ENCODE data around the gene HAGH. TPM values are rescaled to one million over a fixed set of nuclear protein-coding genes. Genes with fewer than 3 reads are reported as not detected.

Gene HAGH
- total RNA-seq, 2 donors from 2014 or later, result 36.1 to 48.2 TPM

GRCh38 chr16:1779234-1779701 is 47.4 kb downstream of the HAGH start:
- DNase-seq (ENCODE audit: low spot score), result no peak
- intact Hi-C loops (cut with DNase I), result no loop called here

- intact Hi-C loops (cut with DNase I), result no loop called here
- DNase-seq (ENCODE audit: low spot score), result no peak
Measured at GRCh38 chr16:1778200-1779179, 48.1 kb downstream of the HAGH start.

DNA sequence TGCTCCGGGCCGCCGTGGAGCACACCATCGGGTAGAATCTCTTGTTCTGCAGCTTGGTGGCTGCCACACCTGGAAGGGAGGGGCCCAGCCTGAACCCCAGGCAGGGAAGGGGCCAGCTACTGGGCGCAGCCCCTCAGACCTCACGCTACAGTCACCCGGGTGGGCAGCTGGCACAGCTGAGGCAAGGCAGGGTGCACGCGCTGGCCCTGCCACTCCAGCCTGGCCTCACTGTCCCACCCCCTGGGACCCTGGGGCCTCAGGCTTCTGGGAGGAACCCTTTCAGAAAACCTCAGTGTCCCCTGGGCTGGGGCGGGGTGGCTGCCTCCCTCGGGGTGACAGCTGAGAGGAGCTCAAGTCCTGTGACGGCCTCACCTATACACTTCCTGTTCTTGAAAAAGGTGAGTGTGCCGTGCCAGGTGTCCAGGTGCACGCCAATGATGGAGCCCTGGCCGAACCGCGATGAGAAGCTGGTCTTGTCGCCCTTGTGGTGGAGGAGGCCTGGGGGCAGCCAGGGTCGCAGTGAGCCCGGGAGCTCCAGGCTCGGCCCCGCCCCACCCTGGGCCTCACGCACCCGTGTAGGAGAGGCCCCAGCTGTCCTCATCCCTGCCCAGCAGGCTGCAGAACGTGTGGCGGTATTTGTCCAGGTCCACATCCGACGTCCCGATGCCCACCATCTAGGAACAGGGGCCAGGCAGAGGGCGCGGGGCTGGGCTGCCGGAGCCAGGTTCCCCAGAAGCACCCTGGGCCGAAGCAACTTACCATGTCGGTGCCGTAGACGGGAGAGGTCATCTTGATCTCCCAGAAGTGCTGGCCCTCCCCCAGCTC is 49.0 kb downstream of the HAGH start:
- intact Hi-C loops (cut with DNase I), result no loop called here
- no peak for DNase-seq (ENCODE audit: low spot score)

DNA sequence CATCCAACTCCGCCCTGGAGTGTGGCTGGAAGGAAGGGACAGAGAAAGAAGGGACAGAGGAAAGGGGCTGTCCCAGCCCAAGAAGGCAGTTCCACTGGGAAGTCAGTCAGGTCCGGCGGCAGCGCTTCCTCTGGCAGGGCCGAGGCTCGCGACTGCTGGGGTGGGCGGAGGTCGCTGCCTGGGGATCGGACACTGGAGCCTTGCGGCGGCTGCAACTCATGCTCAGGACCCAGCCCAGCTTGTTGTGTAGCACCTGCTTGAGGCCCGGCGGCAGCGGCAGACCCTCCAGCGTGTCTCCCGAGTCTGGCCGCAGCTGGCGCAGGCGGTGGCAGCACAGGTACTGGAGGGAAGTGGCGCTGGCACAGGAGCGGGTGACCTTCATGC is 49.6 kb downstream of the HAGH start:
- intact Hi-C loops (cut with DNase I), result no loop called here
- no peak for DNase-seq (ENCODE audit: low spot score)

DNA sequence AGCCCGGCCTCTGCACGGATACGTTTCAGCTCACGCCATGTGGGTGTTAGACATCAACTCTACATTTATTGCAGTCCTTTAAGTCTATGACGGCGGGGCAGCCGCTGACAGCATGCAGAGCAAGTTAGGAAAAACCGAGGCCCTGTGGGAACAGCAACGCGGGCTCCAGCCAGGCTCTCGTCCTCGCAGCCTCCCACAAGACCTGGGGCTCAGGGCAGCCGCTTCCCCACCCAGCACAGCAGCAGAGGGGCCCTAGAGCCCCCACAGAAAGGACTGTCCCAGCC is 50.0 kb downstream of the HAGH start:
- DNase-seq (ENCODE audit: low spot score), result no peak
- intact Hi-C loops (cut with DNase I), result no loop called here

DNA sequence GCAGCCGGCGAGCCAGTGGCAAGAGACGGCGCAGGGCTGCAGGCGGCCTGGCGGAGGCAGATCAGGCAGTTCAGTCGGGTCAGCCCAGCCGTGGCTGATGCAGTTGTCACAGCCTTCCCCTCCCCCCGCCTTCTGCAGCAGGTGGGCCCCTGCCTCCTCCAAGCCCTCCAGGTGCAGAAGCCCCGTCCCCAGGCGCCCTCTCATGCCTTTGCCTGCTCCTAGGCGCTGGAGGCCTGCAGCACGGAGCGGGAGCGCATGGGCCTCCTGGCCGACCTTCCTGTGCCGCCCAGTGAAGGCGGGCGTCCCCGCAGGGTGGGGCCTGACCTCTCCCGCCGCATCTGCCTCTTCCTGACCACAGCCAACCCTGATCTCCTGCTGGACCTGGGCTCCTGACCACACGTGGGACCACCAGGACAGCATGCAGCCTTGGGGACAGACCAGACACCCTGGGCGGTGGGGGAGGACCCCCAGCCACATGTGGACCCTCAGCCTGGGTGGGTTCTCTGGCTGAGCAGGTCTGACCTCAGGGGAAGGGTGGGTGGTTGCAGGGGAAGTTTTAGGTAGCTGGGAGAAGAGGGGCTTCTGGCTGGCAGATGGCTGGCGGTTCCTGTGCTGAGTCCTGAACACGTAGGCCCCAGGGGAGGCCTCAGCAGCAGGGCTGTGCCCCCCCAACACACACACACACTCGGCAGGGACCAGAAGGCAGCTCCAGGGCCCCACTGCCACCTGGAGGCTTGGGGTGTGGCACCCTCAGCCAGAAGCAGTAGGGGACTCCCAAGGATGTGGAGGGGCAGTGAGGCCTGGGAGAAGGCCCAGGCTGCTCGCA is 50.6 kb downstream of the HAGH start:
- no peak for DNase-seq (ENCODE audit: low spot score)
- intact Hi-C loops (cut with DNase I), result no loop called here

DNA sequence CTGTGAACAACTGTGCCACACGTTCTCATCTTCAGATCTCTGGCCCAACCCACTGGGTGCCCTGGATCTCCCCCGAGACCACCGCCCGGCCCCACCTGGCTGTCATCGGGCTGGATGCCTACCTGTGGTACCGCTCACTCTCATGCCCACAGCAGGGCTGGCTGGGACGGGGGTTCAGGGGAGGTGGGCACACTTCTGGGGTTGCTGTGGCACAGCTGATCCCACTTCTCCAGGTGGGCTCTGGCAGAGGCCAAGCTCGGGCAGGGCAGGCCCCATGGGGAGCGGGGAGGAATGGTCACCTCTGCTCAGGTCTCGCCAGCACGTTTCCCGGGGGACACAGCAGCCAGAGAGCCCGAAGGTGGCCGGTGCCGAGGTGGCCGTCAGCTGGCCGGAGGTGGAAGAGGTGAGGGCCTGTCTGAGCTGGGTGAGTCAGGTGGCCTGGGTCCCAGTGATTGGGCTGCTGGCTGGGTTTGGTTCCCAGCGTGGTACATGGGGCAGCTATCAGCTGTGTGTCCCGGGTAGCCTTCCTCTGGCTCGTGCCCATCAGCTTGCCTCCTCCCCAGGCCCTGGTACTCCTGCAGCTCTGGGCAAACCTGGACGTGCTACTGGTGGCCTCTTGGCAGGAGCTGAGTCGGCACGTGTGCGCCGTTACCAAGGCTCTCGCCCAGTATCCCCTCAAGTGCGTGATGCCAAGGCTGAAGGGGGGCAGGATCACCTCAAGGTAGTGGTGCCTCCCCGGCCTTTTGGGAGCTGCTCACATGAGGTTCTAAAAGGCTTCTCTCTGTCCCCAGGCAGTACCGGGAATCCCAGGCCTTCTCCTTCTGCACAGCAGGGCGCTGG is 51.4 kb downstream of the HAGH start:
- no peak for DNase-seq (ENCODE audit: low spot score)
- intact Hi-C loops (cut with DNase I), result no loop called here

DNA sequence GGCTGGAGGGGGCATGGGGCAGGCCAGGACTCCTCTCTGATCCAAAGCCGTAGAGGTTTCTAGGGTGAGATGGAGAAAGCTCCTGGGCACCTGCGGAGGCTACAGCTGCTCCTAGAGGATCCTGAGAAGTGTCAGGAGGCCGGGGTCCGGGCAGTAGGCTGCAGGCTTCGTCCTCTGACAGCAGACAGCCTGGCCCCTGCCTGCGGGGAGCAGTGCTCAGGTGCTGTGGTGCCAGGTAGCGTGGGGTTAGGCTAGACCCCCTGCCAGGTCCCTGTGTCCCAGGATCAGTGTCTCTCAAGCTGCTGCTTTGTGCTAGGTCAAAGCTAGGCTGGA is 52.2 kb downstream of the HAGH start:
- intact Hi-C loops (cut with DNase I), result no loop called here
- no peak for DNase-seq (ENCODE audit: low spot score)

DNA sequence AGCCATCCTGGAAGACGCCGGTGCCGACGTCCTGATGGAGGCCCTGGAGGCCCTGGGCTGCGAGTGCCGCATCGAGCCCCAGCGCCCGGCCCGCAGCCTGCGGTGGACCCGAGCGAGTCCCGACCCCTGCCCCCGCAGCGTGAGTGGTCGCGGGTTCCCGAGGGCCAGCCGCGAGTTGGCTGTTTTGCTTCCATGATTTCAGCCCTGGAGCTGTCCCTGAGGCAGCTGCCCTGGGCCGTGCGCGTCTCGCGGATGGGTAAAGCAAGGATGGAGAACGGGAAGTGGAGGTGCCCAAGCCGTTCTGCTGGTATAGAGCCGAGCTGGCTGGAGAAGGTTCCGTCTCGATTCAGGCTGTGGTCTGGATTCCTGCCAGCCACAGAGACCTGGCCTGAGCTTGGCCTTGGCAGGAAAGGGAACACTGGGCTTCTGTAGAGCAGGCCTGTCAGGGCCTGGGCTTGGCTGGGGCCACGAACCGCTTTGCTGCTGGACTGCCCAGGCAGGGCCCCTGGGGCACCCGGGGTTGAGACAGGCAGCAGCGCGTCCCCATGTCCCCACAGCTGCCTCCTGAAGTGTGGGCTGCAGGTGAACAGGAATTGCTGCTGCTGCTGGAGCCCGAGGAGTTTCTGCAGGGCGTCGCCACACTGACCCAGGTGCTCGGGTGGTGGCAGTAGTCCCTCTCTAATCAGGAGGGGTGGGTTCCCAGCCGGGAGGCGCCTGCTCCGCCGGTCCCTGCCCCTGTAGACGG is 52.8 kb downstream of the HAGH start:
- intact Hi-C loops (cut with DNase I), result no loop called here
- no peak for DNase-seq (ENCODE audit: low spot score)

DNA sequence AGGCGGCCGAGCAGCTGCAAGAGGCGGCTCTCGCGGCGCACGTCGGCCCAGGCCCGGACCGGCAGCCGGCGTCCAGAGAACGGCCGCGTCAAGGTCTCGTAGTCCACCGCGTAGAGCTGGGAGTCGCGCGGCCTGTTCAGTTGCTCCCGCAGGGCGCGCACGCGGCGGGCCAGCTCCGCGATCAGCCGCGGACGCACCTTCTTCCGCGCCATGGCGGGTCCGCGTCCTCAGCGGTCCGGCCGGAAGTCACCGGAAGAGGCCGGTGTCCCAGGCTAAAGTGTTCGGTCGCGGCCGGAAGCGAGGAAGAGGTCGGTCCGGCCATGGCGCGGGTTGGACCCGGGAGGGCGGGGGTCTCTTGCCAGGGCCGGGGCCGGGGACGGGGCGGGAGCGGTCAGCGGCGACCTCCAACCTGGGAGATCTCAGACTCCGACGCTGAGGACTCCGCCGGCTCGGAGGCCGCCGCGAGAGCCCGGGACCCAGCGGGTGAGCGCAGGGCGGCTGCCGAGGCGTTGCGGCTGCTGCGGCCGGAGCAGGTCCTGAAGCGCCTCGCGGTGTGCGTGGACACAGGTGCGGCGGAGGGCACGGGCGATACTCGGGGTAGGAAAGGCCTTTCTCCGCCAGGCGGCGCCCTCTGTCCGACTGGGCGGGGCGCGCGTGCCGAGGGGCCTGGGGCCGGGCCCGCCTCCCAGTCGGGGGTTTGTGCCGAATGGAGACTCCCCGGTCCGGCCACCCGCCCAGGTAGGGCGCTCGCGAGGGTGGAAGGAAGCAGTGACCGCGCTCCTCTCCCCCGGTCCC is 53.5 kb downstream of the HAGH start, which contains the start of gene MRPS34:
Gene MRPS34 (minus strand): TSS at position 227 of the 795 bp plus-strand sequence. CDS start 15 bp downstream, at position 212.
- intact Hi-C loops (cut with DNase I), result no loop called here
- DNase-seq (ENCODE audit: low spot score), result peak; percentile 96

- intact Hi-C loops (cut with DNase I), result no loop called here
- no peak for DNase-seq (ENCODE audit: low spot score)
Measured at GRCh38 chr16:1772362-1772907, 54.2 kb downstream of the HAGH start, which contains the start of gene EME2. Gene EME2, plus strand, starts transcription at chr16:1772810. Its CDS starts 418 bp downstream, at chr16:1773228.

GRCh38 chr16:1771864-1772361 is 54.7 kb downstream of the HAGH start:
- no peak for DNase-seq (ENCODE audit: low spot score)
- intact Hi-C loops (cut with DNase I), result no loop called here

DNA sequence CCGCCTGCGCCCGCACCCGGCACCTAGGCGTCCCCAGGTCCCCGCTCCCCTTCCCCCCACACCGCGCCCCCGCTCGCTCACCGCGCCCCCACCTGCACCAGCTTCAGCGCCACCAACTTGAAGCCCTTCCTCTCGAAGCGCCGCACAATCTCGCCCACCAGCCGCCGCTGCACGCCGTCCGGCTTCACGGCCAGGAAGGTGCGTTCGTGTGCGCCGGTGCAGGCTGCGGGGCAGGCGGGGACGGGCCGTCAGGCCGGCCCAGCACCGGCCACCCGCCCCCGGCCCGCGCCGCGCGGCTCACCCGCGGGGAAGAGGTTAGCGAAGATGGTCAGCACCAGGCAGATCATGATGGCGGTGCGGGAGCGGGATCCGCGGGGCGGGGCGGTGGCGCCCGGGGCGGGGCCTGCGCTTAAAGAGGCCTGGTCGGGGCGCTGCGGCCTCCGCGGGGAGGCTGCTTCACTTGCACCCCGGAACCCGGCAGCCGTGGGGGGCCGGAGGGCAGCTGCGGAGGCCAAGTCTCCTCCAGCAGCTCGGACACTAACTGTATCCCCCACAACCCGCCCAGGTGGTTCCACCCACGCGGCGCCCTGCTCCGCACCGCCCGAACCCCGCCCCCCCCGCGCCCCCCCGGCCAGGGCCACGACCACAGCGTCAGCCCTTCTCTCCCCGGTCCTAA is 55.3 kb downstream of the HAGH start, which contains the start of gene NME3:
Gene NME3 (minus strand): TSS at position 356 of the 676 bp plus-strand sequence. CDS start 9 bp downstream, at position 347.
- intact Hi-C loops (cut with DNase I), result no loop called here
- DNase-seq (ENCODE audit: low spot score), result peak; percentile 95

DNA sequence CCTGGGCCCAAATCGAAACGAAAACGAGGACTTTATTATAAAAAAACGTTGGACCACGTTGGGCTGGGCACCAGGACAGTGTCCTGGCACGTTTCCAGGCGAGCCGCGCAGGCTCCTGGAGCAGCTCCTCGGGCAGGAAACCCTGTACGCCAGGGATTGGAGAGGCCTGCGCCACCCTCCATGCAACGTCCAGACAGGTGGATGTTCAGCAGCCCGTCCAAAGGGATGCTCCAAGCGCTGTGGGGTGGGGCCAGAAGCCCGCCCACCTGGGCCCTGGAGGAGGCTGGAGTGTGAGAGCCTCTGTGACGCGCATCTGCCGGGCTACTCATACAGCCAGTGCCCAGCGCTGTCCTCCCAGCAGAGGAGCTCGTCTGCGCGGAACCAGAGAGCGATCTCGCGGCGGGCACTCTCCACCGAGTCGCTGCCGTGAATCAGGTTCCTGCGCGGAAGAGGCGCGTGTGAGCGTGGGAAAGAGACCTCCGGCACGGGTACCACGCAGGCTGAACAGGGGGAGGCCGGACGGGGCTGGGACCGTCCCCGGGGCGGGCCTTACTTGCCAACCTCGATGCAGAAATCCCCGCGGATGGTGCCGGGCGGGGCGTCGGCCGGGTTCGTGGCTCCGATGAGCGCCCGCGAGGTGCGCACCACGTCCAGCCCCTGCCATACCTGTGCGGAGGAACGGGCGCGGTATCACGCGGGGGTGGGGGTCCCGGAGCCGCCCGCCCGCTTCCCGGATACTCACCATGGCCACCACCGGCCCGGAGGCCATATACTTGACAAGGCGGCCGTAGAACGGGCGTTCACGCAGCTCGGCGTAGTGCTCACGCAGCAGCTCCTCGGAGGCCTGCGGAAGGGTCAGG is 56.1 kb downstream of the HAGH start:
- peak; percentile 90 for DNase-seq (ENCODE audit: low spot score)
- intact Hi-C loops (cut with DNase I), result no loop called here
